CD4-positive, alpha-beta T cell treated with Interleukin-6 for 4 hours (primary cell): ENCODE data around the gene TM4SF1.
"Not testable (repeated sequence)": the region's sequence is repeated elsewhere in the genome, so short reads cannot be mapped to it uniquely, and the experiment has no call there.

Experiments
- DNase-seq: peaks from one replicate; pipeline ENCODE4 v3.0.0-alpha.2; 2020; ENCODE audit warnings: mixed read lengths

TM4SF1 gene

GRCh38 chr3:149339931-149340309, 37.5 kb downstream of the TM4SF1 start:
- no peak for DNase-seq

- not testable (repeated sequence) for DNase-seq
These were observed 40.0 kb downstream of the TM4SF1 start for GRCh38 chr3:149337486-149337885.

GRCh38 chr3:149336925-149337324, 40.5 kb downstream of the TM4SF1 start:
- no peak for DNase-seq

DNA sequence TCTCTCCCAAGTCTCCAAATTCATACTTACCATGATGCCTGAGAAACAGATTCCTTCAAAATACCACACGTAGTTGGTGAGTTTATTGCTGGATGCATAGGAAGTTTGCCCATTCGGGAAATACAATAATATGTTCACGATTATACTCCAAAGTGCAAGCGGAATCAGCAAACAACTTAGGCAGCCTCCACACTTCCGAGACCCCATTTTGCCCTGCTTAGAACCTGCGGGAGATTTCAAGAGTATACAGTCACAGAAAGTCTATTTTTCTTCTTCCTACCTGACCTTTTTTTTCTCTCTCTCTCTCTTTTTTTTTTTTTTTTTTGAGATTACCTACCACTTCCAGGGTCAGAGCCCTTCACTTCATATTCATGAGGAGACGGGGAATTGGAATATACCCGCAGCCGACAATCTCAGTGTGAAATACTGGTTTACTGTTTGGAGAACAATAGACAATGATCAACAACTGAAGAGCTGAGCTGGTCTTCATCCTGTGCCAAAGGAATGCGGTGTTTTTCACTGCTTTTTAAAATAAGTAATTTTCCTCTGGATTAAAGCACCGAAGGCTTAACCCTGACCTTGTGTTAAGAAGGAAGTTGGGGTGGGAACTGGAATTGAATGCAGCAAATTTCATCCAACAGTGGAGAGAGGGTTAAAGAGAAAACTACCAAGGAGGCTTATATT, 44.1 kb downstream of the TM4SF1 start, which contains the start of gene TM4SF18:
Gene TM4SF18 (minus strand): TSS at position 461 of the 684 bp plus-strand sequence. CDS start 254 bp downstream, at position 207.
- no peak for DNase-seq

- no peak for DNase-seq
These were observed 44.7 kb downstream of the TM4SF1 start for GRCh38 chr3:149332771-149333170.

- no peak for DNase-seq
These were observed 45.2 kb downstream of the TM4SF1 start for GRCh38 chr3:149332227-149332765.

DNA sequence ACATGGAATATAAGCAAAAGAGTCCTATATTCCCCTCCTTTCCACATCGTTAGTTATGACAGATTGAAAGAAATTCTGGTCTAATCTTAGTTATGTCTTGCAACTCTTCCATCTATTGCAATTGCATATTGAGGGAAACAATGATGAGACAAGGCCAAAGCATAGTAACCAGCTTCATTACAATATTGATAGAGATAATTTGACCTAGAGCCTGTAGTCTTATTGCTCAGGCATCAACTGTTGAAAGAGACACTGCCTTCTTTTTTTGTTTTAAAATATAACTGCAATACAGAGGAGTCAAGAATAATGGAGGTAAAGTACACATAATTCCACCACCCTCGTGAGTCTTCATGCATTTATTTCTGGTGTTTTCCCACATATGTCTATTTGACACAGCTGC, 46.1 kb downstream of the TM4SF1 start:
- DNase-seq: no peak

GRCh38 chr3:149330609-149331331, 46.7 kb downstream of the TM4SF1 start:
- DNase-seq: no peak

DNA sequence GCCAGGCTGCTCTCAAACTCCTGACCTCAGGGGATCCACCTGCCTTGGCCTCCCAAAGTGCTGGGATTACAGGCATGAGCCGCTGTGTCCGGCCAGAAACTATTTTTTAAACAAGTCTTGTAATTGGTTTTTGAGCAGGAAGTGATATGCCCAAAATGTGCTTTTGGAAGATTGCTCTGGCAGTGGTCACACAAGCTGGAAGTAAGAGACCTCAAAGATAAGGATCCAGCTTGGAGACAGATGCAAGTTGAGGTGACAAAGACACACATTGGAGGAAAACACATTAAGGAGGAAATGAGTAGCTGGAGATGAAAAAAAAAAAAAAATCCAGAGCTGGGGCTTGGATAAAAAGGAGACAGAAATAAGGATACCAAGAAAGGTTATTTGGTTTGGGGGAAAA, 50.3 kb downstream of the TM4SF1 start:
- no peak for DNase-seq

GRCh38 chr3:149325581-149325980, 51.9 kb downstream of the TM4SF1 start:
- DNase-seq: no peak

DNA sequence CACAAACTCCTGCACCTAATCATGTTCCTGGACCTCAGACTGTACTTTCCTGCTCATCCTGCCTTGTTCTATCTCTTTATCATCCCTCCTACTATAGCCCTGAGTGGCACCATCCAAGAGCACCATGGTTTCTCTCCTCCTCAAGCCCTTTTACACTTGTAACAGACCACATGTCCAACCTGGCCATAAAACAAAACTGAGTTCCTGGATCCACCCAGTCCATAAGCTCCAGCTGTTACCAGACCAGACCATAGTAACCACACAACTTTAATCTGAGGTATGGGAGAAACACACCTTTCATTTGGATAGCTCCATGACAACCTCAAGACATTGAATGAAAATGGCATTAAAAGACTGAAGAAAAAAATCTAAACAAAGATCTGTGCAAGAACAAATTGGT, 53.1 kb downstream of the TM4SF1 start:
- DNase-seq: no peak

DNA sequence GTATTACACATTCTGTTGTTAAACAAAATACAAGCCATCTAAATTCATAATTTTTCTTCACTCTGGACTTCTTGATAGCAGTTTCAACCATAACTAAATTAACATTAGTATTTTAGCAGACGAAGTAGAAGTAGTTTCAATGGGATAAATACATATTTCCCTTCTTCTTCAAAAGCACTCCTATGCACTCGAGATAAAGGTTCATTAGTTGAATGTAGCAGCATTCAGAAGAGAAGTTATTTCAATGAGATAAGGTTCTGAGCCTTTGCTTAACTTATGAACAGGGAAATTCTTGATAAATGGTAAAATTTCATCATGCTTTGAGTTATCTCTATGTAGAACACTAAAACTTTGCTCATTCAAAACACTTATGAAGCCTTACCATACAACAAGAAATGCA, 55.8 kb downstream of the TM4SF1 start:
- no peak for DNase-seq

- no peak for DNase-seq
These were observed 56.3 kb downstream of the TM4SF1 start for GRCh38 chr3:149321136-149321535.

- no peak for DNase-seq
These were observed 57.7 kb downstream of the TM4SF1 start for GRCh38 chr3:149319750-149320149.
